Activated T-cell treated with anti-CD3 and anti-CD28 coated beads, Interleukin-2, amount 50 U/mL, for 72 hours (primary cell): ENCODE results near the gene SV2A. TPM values are rescaled to one million over a fixed set of nuclear protein-coding genes. Genes with fewer than 3 reads are reported as not detected.

ENCODE experiments used
- ATAC-seq, 2 donors: fragments of 150-1000 bp; cut with Tn5 transposase; replicated peaks in 1 of 2; 2 replicates each; pipeline ENCODE4 v1.10.0; 2021; ENCODE audit warnings: moderate library complexity in 2 of 2, mild to moderate bottlenecking in 1 of 2
- DNase-seq, 2 donors: peaks; one replicate each; pipeline ENCODE4 v3.0.0; 2021 to 2022; ENCODE audit warnings: mixed read lengths in 1 of 2
- H3K27ac Mint-ChIP-seq: one replicate; pipeline ENCODE4 v1.8.0; 2022; ENCODE audit warnings: mild to moderate bottlenecking, moderate library complexity, mixed read lengths
- H3K27me3 Mint-ChIP-seq: one replicate; pipeline ENCODE4 v1.8.0; 2022; ENCODE audit warnings: low read depth, mixed read lengths
- H3K36me3 Mint-ChIP-seq, 2 donors: one replicate each; pipeline ENCODE4 v1.8.0; 2022; ENCODE audit warnings: mixed read lengths in 2 of 2, mild to moderate bottlenecking in 1 of 2; ENCODE audit not compliant: insufficient read depth in 2 of 2
- H3K4me1 Mint-ChIP-seq: one replicate; pipeline ENCODE4 v1.8.0; 2022; ENCODE audit warnings: low read depth, mixed read lengths
- H3K4me3 Mint-ChIP-seq, 2 donors: one replicate each; pipeline ENCODE4 v1.8.0; 2022; ENCODE audit warnings: mild to moderate bottlenecking in 2 of 2, mixed read lengths in 2 of 2, moderate library complexity in 2 of 2
- H3K9me3 Mint-ChIP-seq, 2 donors: one replicate each; pipeline ENCODE4 v1.8.0; 2022; ENCODE audit warnings: mixed read lengths in 2 of 2
- total RNA-seq, 2 donors: library from RNA; stranded (reverse); gene quantifications; one replicate each; pipeline ENCODE4 v1.2.3, GENCODE V29; 2022

Gene SV2A
- total RNA-seq, 2 donors from 2014 or later: 13.0 to 14.8 TPM

DNA sequence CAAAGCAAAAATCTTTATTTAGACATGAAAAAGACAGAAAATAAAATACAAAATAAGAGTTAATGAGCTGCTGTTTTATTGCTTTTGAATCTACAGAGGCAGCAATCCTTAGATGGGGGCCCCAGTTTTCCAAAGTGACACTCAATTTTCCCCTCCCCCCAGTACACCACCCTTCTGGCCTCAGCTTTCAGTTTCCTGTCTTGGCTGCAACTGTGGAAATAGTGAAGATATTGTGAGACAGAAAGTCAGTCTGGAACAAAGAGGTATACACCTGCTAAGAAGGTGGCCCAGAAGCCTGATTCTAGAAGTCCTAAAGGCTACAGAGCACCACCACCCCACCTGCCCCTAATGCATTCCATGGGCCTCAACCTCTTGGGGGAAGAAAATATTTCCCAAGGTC, 20.1 kb upstream of the SV2A start:
- Mint-ChIP-seq H3K4me1 (peaks cover 35% of the 10 kb centered on the region), H3K4me3 (peak overlapping the region; percentile 61 to 67), H3K9me3 (no peaks in the 10 kb centered on the region), H3K27me3 (no peaks in the 10 kb centered on the region), H3K36me3 (no peaks in the 10 kb centered on the region), H3K27ac (peak overlapping the region; percentile 7)
- DNase-seq: no peak
- ATAC-seq: peak in 1 of 2 donors; percentile 28

DNA sequence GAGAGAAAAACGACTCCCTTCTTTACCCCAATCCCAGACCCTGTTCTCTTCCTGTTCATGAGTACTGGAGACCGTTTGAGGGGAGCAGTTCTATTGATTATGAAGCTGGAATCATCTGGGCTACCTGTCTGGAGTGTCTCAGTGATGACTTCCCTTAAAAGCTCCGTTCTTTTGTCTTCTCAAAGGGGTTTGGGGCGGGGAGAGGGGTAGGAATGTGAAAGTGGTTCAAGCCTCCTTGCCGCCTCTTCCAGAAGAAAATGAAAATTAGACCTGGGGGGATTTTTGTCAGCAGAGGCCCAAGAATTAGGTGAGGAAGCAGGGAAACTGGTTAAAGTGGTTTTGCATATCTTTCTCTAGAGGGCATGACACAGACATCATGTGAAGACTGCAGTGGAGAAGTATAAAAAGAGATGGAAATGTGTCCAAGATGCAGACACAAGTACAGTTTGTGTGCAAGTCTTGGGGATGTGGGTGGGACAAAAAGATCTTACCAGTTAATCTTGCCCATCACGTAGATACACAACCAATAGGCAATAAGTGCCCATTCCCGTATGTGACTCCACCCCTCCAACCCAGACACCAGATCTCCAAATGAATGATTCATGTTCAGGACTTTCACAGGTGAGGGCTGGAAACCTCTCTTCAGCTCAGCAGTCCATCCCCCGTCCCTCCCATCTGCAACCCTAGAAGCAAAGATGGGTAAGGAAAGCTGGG, 19.5 kb upstream of the SV2A start:
- Mint-ChIP-seq H3K4me1 (peaks cover 35% of the 10 kb centered on the region), H3K36me3 (no peaks in the 10 kb centered on the region), H3K9me3 (no peaks in the 10 kb centered on the region), H3K27ac (peak overlapping the region; percentile 7), H3K4me3 (peak overlapping the region; percentile 61 to 67), H3K27me3 (no peaks in the 10 kb centered on the region)
- no peak for ATAC-seq
- DNase-seq: no peak

DNA sequence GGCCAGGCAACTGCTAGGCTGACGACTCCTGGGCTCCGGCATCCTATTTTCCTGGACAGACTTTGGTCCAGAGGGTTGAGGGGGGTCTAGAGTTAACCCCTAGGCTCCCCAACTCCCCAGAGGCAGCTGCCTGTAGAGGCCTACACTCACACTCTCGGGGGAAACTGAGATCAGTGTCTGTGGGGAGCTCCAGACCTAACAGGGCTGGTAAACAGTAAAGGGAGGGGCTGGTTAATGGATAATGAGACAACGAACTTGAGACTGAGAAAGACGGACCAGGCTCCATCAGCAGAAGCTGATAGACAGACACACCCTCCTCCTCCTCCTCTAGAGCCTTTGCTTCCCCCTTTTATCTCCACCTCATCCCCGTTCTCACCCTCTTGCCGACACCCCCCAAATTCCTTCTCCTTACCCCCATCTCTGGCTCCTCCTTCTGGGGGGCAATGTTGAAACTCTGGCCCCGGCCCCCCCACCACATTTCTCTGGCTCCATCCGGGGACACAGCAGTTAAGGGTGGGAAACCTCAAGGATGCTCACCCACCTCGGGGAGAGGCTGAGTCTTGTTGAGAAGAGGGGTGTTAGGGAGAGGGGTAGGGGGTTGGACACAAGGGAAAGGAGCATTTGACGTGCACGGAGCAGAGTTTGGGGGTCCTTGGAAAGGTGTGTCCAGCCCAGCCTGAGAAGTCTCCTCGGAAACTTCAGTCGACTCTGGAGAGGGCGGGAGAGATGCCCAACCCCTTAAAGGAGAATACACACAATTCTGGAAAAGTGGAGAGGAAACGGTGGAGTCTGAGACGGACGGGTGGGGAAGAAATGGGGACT, 18.7 kb upstream of the SV2A start, which contains the start of gene MTMR11:
Gene MTMR11 (minus strand): TSS at position 710 of the 822 bp plus-strand sequence. CDS start 232 bp downstream, at position 478.
- Mint-ChIP-seq H3K27me3 (no peaks in the 10 kb centered on the region), H3K36me3 (no peaks in the 10 kb centered on the region), H3K27ac (peak within 1 kb of the TSS; percentile 7), H3K9me3 (no peaks in the 10 kb centered on the region), H3K4me3 (peak within 1 kb of the TSS; percentile 61 to 67), H3K4me1 (peaks cover 41% of the 10 kb centered on the region)
- ATAC-seq (no peak), DNase-seq (no peak)

DNA sequence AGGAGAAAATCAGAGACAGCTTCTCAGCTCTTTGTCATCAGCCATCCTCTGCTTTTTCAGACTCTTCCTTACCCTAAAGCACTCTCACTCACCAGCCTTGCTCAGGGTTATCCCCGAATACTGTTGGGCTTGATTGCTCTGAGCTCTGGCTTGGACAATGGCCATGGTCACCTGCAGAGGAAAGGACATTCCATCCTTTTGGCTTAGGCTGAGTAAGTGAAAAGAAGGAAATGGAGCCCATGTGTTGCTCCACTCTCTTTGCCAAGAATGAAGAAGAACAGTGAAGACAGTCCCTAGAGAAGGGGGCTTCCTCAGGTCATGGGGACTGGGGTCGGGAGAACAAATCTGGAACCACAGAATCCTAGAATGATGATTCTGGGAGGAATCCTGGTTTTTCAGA, 16.7 kb upstream of the SV2A start:
- Mint-ChIP-seq H3K27ac (no peak overlapping the region), H3K36me3 (no peaks in the 10 kb centered on the region), H3K4me3 (no peak overlapping the region), H3K4me1 (peaks cover 42% of the 10 kb centered on the region), H3K9me3 (no peaks in the 10 kb centered on the region), H3K27me3 (no peaks in the 10 kb centered on the region)
- DNase-seq: no peak
- ATAC-seq: no peak

DNA sequence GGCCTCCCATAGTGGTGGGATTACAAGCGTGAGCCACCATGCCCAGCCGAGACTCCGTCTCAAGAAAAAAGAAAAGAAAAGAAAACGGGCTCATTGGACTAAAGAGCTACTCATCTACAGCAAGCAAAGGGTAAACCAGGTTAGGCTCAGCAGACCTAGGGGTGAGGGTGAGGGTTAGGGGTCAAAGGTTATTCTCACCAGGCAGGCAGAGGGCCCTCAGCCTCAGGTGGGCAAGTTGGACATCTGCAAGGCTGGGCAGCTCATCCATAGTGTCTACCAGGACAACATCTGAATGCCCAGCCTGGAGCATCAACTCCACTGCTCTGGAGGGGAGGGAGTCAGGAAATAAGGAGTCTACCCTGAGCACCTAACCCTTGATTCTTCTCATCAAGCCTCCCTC, 15.6 kb upstream of the SV2A start:
- Mint-ChIP-seq H3K27ac (no peak overlapping the region), H3K27me3 (no peaks in the 10 kb centered on the region), H3K4me3 (no peak overlapping the region), H3K4me1 (peaks cover 38% of the 10 kb centered on the region), H3K9me3 (no peaks in the 10 kb centered on the region), H3K36me3 (no peaks in the 10 kb centered on the region)
- DNase-seq: no peak
- ATAC-seq: no peak

DNA sequence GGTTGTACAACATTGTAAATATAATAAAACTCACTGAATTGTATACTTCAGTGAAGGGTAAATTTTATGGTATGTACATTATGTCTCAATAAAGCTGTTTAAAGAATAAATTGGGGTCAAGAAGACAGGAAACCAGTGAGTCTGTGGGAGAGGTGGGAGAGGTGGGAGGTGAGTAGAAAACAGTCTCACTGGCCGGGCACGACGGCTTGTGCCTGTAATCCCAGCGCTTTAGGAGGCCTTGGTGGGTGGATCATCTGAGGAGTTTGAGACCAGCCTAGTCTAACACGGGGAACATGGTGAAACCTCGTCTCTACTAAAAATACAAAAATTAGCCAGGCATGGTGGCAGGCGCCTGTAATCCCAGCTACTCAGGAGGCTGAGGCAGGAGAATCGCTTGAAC, 14.8 kb upstream of the SV2A start:
- Mint-ChIP-seq H3K36me3 (peaks cover 0 to 3% of the 10 kb centered on the region in 2 donors), H3K4me3 (no peak overlapping the region), H3K27ac (no peak overlapping the region), H3K27me3 (no peaks in the 10 kb centered on the region), H3K9me3 (no peaks in the 10 kb centered on the region), H3K4me1 (peaks cover 33% of the 10 kb centered on the region)
- ATAC-seq (no peak), DNase-seq (no peak)

DNA sequence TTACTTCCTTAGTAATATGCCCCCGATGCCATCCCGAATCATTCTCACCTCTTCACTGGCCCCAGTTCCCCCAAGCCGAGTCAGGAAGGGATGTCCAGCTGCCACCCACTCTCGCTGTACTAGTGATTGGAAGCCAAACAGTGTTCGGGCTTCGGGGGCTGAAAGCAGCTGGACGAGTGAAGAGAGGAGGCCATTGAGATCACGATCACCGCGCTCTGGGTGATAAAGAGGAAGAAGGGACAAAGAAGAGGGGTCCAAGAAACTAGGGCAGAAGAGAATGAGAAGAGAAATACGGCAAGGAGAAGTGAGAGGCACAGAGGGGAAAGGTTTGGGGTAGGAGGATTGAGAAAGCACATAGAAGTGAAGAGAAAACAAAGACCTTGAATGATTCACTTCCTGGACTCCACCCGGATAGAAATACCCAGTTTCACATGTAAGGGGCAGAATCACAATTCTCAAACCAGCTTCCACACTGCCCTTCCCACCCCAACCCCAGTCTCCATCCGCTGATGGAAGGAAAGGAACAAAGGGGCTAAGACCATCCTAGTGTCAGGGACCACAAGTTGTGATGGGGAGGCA, 13.7 kb upstream of the SV2A start:
- DNase-seq (no peak), ATAC-seq (no peak)
- H3K4me3 Mint-ChIP-seq: peak overlapping the region; percentile 31 to 33
- no peaks in the 10 kb centered on the region for H3K27me3 Mint-ChIP-seq
- peaks cover 31% of the 10 kb centered on the region for H3K4me1 Mint-ChIP-seq
- peaks cover 2 to 7% of the 10 kb centered on the region in 2 donors for H3K36me3 Mint-ChIP-seq
- peak overlapping the region; percentile 10 for H3K27ac Mint-ChIP-seq
- no peaks in the 10 kb centered on the region for H3K9me3 Mint-ChIP-seq

DNA sequence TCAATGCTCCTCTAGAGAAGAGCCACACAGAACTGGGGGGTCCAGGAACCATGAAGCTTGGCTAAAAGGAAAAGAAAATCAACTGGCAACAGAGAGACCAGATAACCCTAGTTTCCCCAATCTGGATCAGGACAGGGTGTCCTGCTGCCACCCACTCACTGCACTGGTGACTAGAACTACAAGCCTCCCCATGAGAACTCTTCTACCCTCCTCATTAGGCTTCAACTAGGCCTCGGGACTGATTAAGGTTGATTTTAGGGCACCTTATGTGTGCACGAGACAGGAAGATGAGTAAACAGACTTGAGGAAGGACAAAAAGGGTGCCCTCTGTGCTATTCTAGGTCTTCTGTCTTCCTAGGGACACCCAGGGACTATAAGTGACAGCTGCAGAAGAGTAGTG, 12.2 kb upstream of the SV2A start:
- Mint-ChIP-seq H3K4me1 (peaks cover 46% of the 10 kb centered on the region), H3K4me3 (no peak overlapping the region), H3K9me3 (no peaks in the 10 kb centered on the region), H3K27ac (no peak overlapping the region), H3K36me3 (peaks cover 6 to 14% of the 10 kb centered on the region in 2 donors), H3K27me3 (no peaks in the 10 kb centered on the region)
- no peak for DNase-seq
- no peak for ATAC-seq

DNA sequence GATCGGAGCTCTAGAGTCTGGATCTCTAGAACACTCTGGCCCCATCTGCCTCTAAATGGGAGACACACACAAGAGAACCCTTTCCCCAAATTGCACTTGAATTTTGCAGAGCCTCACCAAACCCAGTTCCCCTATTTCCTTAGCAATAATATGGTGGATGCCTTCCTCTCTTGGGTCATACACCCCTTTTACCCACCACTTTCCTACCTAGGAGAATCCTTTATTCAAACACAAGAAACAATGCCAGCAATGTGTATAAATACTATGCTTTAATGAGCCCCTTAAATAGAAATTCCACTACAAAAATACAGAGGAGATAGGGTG, 10.7 kb upstream of the SV2A start:
- peaks cover 16 to 25% of the 10 kb centered on the region in 2 donors for H3K36me3 Mint-ChIP-seq
- H3K4me1 Mint-ChIP-seq: peaks cover 49% of the 10 kb centered on the region
- H3K9me3 Mint-ChIP-seq: no peaks in the 10 kb centered on the region
- no peak for ATAC-seq
- H3K27ac Mint-ChIP-seq: peak overlapping the region; percentile 86
- H3K27me3 Mint-ChIP-seq: no peaks in the 10 kb centered on the region
- no peak for DNase-seq
- peak overlapping the region; percentile 98 to 99 for H3K4me3 Mint-ChIP-seq

DNA sequence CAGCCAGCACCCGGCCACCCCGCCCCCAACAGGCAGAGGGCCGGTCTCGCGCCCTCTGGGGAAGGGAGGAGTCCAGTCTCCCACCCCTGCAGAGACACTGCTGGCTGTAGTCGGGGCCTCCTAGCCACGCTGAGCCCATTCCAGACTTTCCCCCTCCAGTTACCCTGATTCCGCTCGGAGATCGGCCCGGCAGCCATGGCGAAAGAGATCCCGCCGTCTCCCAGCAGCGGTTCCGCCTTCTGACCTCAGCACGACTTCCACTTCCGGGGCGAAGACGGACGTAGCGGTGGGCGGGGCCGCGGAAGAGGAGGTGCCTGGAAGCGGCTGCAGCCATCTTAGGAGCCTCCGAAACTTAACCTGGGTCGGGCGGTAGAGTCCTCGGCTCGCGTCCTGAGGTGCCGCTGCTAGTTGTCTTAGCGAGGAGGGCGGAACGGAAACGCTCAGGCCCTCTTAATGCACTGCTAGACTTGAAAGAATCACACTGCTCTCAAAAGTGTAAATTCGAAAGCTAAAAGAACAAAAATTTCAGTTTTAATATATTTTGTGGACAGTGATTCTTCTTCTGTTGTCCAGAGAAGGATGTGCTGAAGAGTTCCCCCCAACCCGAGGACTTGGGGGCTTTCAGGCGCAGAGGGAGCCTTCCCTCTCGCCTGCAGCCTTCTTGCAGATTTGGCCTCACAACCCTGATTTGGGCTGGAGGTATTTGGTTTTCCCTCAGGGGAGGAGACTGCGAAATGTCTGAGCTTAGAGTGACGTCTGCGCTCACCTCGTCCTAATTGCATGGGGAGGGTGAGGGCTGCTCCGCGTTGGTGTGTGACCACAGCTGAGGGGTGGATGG, 10.1 kb upstream of the SV2A start, which contains the start of gene SF3B4:
Gene SF3B4 (minus strand): TSS at position 241 of the 838 bp plus-strand sequence. CDS start 44 bp downstream, at position 197.
- Mint-ChIP-seq H3K9me3 (no peaks in the 10 kb centered on the region), H3K36me3 (peaks cover 18 to 30% of the 10 kb centered on the region in 2 donors), H3K27me3 (no peaks in the 10 kb centered on the region), H3K27ac (peak within 1 kb of the TSS; percentile 92), H3K4me1 (peaks cover 49% of the 10 kb centered on the region), H3K4me3 (peak within 1 kb of the TSS; percentile 98 to 99)
- DNase-seq (peak; percentile 96 to 98), ATAC-seq (peak; percentile 99)

DNA sequence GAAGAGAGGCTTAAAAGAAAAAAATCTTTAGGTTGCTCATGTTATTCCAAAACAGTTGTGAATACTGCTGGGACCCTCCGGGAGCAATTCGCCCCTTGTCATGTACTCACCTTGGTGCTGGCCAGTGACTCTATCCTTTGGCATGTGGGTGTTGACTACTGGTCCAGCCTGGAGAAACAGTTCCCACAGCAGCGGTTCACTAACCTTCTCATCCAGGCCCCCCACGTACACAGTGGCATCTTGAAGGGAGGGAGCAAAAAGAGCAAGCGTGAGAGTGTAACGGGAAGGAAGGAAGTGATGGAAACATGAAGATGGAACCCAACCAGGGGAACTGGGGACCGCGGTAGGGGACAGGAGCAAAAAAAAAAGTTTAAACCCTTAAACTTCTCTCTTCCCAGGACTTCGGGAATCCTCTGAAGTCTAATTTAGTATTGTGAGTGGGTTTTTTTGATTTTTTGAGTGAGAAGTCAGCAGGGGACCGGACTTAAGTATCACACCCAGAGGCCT, 9.5 kb upstream of the SV2A start:
- Mint-ChIP-seq H3K27ac (peak overlapping the region; percentile 92), H3K4me3 (peak overlapping the region; percentile 98 to 99), H3K4me1 (peaks cover 49% of the 10 kb centered on the region), H3K36me3 (peaks cover 21 to 30% of the 10 kb centered on the region in 2 donors), H3K27me3 (no peaks in the 10 kb centered on the region), H3K9me3 (no peaks in the 10 kb centered on the region)
- ATAC-seq: no peak
- DNase-seq: no peak

DNA sequence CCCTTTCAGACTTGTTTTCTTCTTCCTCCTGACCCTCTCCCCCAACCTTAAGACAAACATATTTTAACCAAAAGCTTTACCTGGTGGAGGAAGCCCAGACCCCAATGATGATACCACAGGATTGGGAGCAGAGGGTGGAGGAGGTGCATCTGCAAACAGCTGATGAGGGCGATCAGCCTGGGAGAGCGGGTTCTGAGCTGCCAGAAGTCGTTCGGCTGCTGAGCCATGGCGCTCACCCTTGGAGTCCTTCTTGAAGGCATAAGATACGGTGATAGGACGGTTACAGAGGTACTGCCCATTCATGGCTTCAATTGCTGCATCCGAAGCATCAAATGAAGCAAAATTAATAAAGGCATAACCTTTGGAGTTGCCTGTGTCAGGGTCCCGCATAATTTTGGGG, 8.7 kb upstream of the SV2A start:
- H3K27ac Mint-ChIP-seq: no peak overlapping the region
- no peak for DNase-seq
- peaks cover 42% of the 10 kb centered on the region for H3K4me1 Mint-ChIP-seq
- peaks cover 21 to 32% of the 10 kb centered on the region in 2 donors for H3K36me3 Mint-ChIP-seq
- no peak for ATAC-seq
- H3K4me3 Mint-ChIP-seq: peak overlapping the region; percentile 98 to 99
- no peaks in the 10 kb centered on the region for H3K27me3 Mint-ChIP-seq
- no peaks in the 10 kb centered on the region for H3K9me3 Mint-ChIP-seq
